Breast epithelium (tissue), 4 donors: ENCODE measurements around the gene FAM221B. TPM values are rescaled to one million over a fixed set of nuclear protein-coding genes. Genes with fewer than 3 reads are reported as not detected.

ENCODE experiments used
- DNase-seq, 2 donors: peaks; one replicate each; pipeline ENCODE4 v3.0.0-alpha.2; 2019; ENCODE audit warnings: low spot score in 2 of 2
- H3K27ac ChIP-seq, 2 donors: fragments of 200-600 bp; sonication (generic) in 1 of 2; one replicate each; pipeline ENCODE4 v1.5.1; 2016 to 2019; ENCODE audit warnings: mild to moderate bottlenecking in 1 of 2
- H3K27me3 ChIP-seq, 2 donors: fragments of 200-600 bp; sonication (generic) in 1 of 2; one replicate each; pipeline versions ENCODE4 v1.5.1 to v1.6.0; 2017 to 2019; ENCODE audit warnings: control low read depth in 1 of 2, mild to moderate bottlenecking in 1 of 2
- H3K36me3 ChIP-seq: fragments of 200-600 bp; one replicate; pipeline ENCODE4 v1.5.1; 2019
- H3K4me1 ChIP-seq, 2 donors: fragments of 200-600 bp; sonication (generic); one replicate each; pipeline ENCODE4 v1.5.1; 2016 to 2019; ENCODE audit warnings: control low read depth in 1 of 2
- H3K4me3 ChIP-seq, 3 donors: fragments of 200-600 bp; sonication (generic); 1 replicate in 2 of 3; 2 replicates in 1 of 3; pipeline ENCODE4 v1.5.1; 2016 to 2019; ENCODE audit warnings: mild to moderate bottlenecking in 3 of 3, moderate library complexity in 2 of 3
- H3K9me3 ChIP-seq, 2 donors: fragments of 200-600 bp; sonication (generic) in 1 of 2; one replicate each; pipeline ENCODE4 v1.5.1; 2016 to 2019; ENCODE audit warnings: control low read depth in 1 of 2
- POLR2A ChIP-seq: fragments of 450-650 bp; IDR thresholded peaks from one replicate; pipeline ENCODE4 v1.6.1; 2016; ENCODE audit warnings: antibody characterized with exemption, mild to moderate bottlenecking, moderate library complexity
- POLR2AphosphoS5 ChIP-seq, 3 donors: sonication (generic); formaldehyde crosslinking; IDR thresholded peaks; one replicate each; pipeline ENCODE4 v1.6.1; 2017; ENCODE audit warnings: antibody characterized with exemption in 3 of 3
- intact Hi-C: fragments of 100-400 bp; cut with DNase I; formaldehyde crosslinking; loops from one replicate; pipeline ENCODE4 v1.15.1; 2023; ENCODE audit warnings: low total_unique reads
- total RNA-seq, 3 donors: library from RNA; depleted of rRNA; stranded (reverse); fragments of >200 nt; gene quantifications; one replicate each; pipeline ENCODE4 v1.1.0, GENCODE V29; 2016
- TF ChIP-seq, protein P1 (sequence below), 3 donors: fragments of 450-650 bp; IDR thresholded peaks; one replicate each; pipeline ENCODE4 v1.5.1; 2016 to 2017; ENCODE audit warnings: antibody characterized with exemption in 3 of 3, mild to moderate bottlenecking in 3 of 3, moderate library complexity in 3 of 3

The FAM221B gene
- total RNA-seq, 3 donors from 2014 or later, result 0.15 TPM; not detected in 2

DNA sequence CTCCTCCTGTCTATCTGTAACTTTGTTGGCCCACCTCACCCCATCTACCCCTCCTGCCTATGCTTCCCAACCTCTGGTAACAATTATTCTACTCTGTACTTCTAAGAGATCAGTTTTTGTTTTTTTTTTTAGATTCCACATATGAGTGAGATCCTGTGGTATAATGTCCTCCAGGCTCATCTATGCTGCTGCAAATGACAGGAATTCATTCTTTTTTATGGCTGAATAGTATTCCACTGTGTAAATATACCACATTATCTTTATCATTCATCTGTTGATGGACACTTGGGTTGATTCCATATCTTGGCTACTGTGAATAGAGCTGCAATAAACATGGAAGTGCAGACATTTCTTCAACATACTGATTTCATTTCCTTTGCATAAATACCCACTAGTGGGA lies 45.1 kb downstream of the FAM221B start:
- no peak overlapping the region for H3K4me3 ChIP-seq
- TF ChIP-seq POLR2AphosphoS5 (IDR thresholded peaks at IDR 0.05) (no peak), POLR2A (no peak)
- TF ChIP-seq, protein P1, sequence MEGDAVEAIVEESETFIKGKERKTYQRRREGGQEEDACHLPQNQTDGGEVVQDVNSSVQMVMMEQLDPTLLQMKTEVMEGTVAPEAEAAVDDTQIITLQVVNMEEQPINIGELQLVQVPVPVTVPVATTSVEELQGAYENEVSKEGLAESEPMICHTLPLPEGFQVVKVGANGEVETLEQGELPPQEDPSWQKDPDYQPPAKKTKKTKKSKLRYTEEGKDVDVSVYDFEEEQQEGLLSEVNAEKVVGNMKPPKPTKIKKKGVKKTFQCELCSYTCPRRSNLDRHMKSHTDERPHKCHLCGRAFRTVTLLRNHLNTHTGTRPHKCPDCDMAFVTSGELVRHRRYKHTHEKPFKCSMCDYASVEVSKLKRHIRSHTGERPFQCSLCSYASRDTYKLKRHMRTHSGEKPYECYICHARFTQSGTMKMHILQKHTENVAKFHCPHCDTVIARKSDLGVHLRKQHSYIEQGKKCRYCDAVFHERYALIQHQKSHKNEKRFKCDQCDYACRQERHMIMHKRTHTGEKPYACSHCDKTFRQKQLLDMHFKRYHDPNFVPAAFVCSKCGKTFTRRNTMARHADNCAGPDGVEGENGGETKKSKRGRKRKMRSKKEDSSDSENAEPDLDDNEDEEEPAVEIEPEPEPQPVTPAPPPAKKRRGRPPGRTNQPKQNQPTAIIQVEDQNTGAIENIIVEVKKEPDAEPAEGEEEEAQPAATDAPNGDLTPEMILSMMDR (IDR thresholded peaks at IDR 0.05), result no peak
- no peaks in the 10 kb centered on the region for H3K36me3 ChIP-seq
- H3K27ac ChIP-seq, result no peak overlapping the region
- no peak for DNase-seq
- no peaks in the 10 kb centered on the region for H3K27me3 ChIP-seq
- no peaks in the 10 kb centered on the region for H3K4me1 ChIP-seq
- intact Hi-C loops, result loop anchor here (5.0 kb wide), 1 partner anchor 601 kb away; no protein-coding TSS in a partner anchor
- H3K9me3 ChIP-seq, result no peaks in the 10 kb centered on the region

DNA sequence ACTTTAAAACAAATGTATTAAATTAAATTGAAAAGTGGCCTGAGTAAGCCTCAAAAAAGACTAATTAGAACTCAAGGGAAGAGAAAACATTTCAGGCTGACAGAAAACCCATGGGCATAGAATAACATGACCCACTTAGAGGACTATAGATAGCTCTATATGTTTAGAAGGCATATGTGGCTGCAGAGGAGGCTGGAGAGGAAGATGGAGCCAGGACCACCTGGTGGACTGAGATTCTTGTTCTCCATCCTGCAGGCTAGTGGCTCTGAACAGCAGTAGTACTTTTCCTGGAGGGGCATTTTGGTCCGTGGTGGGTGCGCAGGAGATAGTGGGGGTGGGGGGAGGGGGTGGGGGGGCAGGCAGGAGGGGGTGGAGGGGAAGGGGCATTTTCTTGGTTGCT lies 47.5 kb downstream of the FAM221B start:
- H3K4me3 ChIP-seq, result no peak overlapping the region
- H3K36me3 ChIP-seq, result no peaks in the 10 kb centered on the region
- no peak for DNase-seq
- H3K27ac ChIP-seq, result no peak overlapping the region
- intact Hi-C loops, result loop anchor here (5.0 kb wide), 1 partner anchor 599 kb away; no protein-coding TSS in a partner anchor
- no peaks in the 10 kb centered on the region for H3K27me3 ChIP-seq
- TF ChIP-seq POLR2AphosphoS5 (IDR thresholded peaks at IDR 0.05) (no peak), POLR2A (no peak)
- TF ChIP-seq, protein P1 (IDR thresholded peaks at IDR 0.05), result no peak
- no peaks in the 10 kb centered on the region for H3K4me1 ChIP-seq
- no peaks in the 10 kb centered on the region for H3K9me3 ChIP-seq

DNA sequence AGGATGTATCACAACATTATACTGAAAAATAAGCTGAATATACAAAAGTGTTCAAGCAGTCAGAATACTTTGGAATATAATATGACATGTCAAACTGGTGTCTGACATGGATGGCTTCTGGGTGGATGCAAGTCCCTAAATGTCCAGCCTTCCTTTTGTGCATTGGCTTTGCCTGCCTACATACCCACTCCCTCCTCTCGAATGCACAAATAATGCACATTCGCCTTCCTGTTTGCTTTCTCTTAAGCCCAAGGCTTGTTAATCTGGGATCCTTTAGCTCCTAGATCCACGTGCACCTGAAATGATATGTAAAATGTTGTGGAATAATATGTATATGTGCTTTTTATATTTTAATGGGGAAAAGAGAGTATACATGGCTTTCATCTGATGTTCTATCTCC lies 50.0 kb downstream of the FAM221B start:
- DNase-seq, result no peak
- intact Hi-C loops, result no loop called here

DNA sequence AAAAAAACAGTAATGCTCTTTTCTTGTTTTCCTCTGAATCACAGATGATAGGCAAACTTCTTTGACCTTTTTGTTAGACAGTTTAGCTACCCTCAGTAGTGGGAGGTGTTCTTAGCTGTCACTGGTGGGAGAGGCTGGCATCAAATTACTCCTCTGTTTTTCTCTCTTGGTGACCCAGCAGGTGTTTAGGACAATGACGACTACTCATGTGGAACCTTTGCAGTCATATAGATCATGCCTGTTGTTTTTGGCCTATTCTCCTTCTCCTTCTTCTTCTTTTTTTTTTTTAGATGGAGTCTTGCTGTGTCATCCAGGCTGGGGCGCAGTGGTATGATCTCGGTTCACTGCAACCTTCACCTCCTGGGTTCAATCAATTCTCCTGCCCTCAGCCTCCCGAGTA lies 52.5 kb downstream of the FAM221B start:
- Histone ChIP-seq H3K27me3 (no peaks in the 10 kb centered on the region), H3K9me3 (no peaks in the 10 kb centered on the region), H3K36me3 (no peaks in the 10 kb centered on the region), H3K27ac (no peak overlapping the region), H3K4me1 (peaks cover 0 to 8% of the 10 kb centered on the region in 2 donors), H3K4me3 (no peak overlapping the region)
- no peak for DNase-seq
- TF ChIP-seq POLR2A (no peak), POLR2AphosphoS5 (IDR thresholded peaks at IDR 0.05) (no peak)
- TF ChIP-seq, protein P1 (IDR thresholded peaks at IDR 0.05), result no peak
- intact Hi-C loops, result no loop called here

More for the DNA sequence above, 50.0 kb downstream of the FAM221B start:
- H3K27me3 ChIP-seq, result no peaks in the 10 kb centered on the region
- no peak overlapping the region for H3K27ac ChIP-seq
- H3K4me1 ChIP-seq, result no peaks in the 10 kb centered on the region
- H3K36me3 ChIP-seq, result no peaks in the 10 kb centered on the region
- TF ChIP-seq POLR2A (no peak), POLR2AphosphoS5 (IDR thresholded peaks at IDR 0.05) (no peak)
- TF ChIP-seq, protein P1 (IDR thresholded peaks at IDR 0.05), result no peak
- H3K9me3 ChIP-seq, result no peaks in the 10 kb centered on the region
- H3K4me3 ChIP-seq, result no peak overlapping the region

DNA sequence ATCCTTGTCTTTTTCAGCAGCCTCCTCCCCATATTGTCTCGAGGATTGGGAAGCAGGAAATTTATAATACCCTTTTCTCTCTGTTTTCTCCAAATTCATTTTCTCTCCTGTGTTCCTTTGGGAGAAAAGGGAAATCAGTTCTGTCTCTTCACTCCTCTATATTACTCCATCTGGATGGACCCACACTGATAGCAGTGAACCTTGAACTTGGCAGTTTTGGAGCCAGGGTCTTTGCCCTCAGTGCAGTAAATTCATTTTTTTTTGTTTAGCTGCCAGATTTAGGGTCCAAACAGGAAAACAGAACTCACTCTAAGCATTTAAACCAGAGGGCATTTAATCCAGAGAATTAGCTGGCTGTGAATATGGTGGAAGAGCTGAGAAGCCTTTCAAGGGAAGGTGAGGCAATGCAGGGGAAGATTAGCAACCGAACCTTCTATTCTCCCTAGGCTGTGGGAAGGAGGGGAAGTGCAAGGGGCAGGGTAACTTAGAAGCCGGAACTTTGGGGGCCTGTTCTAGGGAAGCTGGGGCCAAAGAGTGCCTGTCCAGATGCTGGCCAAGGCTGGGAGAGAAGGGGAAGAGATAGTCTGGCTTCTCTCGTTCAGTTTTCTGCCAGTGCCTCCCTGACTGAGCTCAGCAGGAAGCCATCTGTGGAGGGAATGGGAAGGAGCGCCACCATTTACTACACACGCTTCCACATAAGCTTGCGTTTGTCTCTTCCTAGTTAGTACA lies 53.5 kb downstream of the FAM221B start:
- peaks cover 0 to 15% of the 10 kb centered on the region in 2 donors for H3K4me1 ChIP-seq
- no peak for DNase-seq
- H3K36me3 ChIP-seq, result no peaks in the 10 kb centered on the region
- no peak overlapping the region for H3K4me3 ChIP-seq
- H3K9me3 ChIP-seq, result no peaks in the 10 kb centered on the region
- no peak overlapping the region for H3K27ac ChIP-seq
- H3K27me3 ChIP-seq, result no peaks in the 10 kb centered on the region
- TF ChIP-seq POLR2A (no peak), POLR2AphosphoS5 (IDR thresholded peaks at IDR 0.05) (no peak)
- TF ChIP-seq, protein P1 (IDR thresholded peaks at IDR 0.05), result no peak
- intact Hi-C loops, result no loop called here
